GM21786 (cell line): ENCODE measurements around the gene EDNRA.
"Not testable (repeated sequence)": the region's sequence is repeated elsewhere in the genome, so short reads cannot be mapped to it uniquely, and the experiment has no call there.

Experiments
- ATAC-seq: cut with Tn5 transposase; IDR thresholded peaks from one replicate; pipeline ENCODE4 v1.9.1; 2021; ENCODE audit not compliant: unreplicated experiment

Gene EDNRA

GRCh38 chr4:147480891-147481576, at the start of gene EDNRA:
Gene EDNRA, plus strand, starts transcription at chr4:147481097. Its CDS starts 4,585 bp downstream, at chr4:147485682.
- no peak for ATAC-seq

- ATAC-seq: not testable (repeated sequence)
Measured at GRCh38 chr4:147434370-147434769, 46.5 kb upstream of the EDNRA start.

- ATAC-seq: no peak
Measured at GRCh38 chr4:147440442-147440841, 40.5 kb upstream of the EDNRA start.

GRCh38 chr4:147447786-147448185, 33.1 kb upstream of the EDNRA start:
- no peak for ATAC-seq

GRCh38 chr4:147453561-147454141, 27.2 kb upstream of the EDNRA start:
- no peak for ATAC-seq

- ATAC-seq: no peak
Measured at GRCh38 chr4:147456706-147457105, 24.2 kb upstream of the EDNRA start.

- ATAC-seq: no peak
Measured at GRCh38 chr4:147461161-147461560, 19.7 kb upstream of the EDNRA start.

GRCh38 chr4:147463065-147463464, 17.8 kb upstream of the EDNRA start:
- no peak for ATAC-seq

GRCh38 chr4:147465461-147465860, 15.4 kb upstream of the EDNRA start:
- ATAC-seq: no peak

- ATAC-seq: peak; percentile 79
Measured at GRCh38 chr4:147477439-147477838, 3.5 kb upstream of the EDNRA start.

- ATAC-seq: no peak
Measured at GRCh38 chr4:147479376-147479775, 1.5 kb upstream of the EDNRA start.

GRCh38 chr4:147479786-147480185, 1.1 kb upstream of the EDNRA start:
- no peak for ATAC-seq

- no peak for ATAC-seq
Measured at GRCh38 chr4:147480502-147480890, 401 bp upstream of the EDNRA start.

- no peak for ATAC-seq
Measured at GRCh38 chr4:147481577-147482109, 746 bp downstream of the EDNRA start.

- ATAC-seq: no peak
Measured at GRCh38 chr4:147482281-147482680, 1.4 kb downstream of the EDNRA start.

- ATAC-seq: no peak
Measured at GRCh38 chr4:147485167-147485566, 4.3 kb downstream of the EDNRA start.

GRCh38 chr4:147487616-147488015, 6.7 kb downstream of the EDNRA start:
- no peak for ATAC-seq

GRCh38 chr4:147488556-147488955, 7.7 kb downstream of the EDNRA start:
- ATAC-seq: no peak

- ATAC-seq: no peak
Measured at GRCh38 chr4:147491086-147491485, 10.2 kb downstream of the EDNRA start.

GRCh38 chr4:147492306-147492705, 11.4 kb downstream of the EDNRA start:
- ATAC-seq: no peak

- ATAC-seq: no peak
Measured at GRCh38 chr4:147492761-147493160, 11.9 kb downstream of the EDNRA start.

GRCh38 chr4:147493307-147493706, 12.4 kb downstream of the EDNRA start:
- no peak for ATAC-seq

GRCh38 chr4:147494301-147494700, 13.4 kb downstream of the EDNRA start:
- ATAC-seq: no peak
